ENCODE measurements around the gene ZSCAN20.

The ZSCAN20 gene

DNA sequence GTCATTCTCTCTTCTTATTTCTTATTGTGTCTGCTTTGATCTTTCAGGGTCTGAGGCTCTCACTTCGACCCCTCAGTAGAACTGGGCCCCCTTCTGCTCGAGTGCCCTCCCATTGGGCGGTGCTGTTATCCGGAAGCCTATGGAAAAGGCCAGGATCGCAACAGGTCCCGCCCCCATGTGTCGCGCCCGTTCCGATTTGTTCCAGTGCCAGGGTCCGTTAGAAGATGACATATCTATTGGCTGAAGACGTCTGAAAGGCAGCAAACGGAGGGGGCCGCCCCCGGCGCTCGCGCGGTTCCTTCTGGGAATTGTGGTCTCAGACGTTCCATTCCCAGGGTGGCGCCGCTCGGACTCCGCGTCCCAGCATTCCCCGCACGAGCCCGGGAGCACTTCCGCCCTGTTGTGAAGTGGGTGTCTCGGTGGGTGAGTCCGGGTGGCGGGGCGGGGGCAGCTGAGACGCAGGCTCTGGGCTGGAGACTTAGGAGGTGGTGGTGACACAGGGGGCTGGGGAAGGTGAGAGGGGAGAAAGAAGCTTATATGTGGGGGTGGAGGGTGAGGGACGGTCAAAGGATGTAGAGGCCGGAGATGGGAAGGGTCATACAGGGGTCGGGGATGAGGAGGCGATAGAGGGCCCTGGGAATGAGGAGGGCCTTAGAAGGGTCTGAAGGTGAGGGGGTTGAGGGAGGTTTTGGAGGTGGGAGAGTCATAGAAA is at the start of gene ZSCAN20:
TSS of gene ZSCAN20 (plus strand) at position 377 of the 712 bp plus-strand sequence. CDS start 6,644 bp downstream, outside the sequence.
- DNase-seq = peak; percentile 90

DNA sequence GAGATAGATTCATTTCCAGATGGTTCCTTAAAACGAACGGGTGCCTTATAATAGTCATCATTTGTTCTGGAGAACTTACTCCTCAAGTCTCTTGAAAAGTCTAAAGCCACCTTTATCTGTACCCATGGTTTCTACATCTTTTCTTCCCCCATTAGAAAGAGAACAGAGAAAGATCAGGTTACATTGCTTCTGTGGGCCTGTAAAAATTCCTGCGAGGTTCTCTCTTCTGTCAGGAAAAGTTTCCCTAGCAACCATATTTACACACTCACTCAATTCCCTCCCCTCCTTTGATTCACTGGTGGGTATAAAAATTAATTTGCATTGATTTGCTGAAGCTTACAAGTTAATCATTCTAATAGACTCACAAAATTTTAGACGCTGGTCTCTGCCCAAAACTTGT is 48.2 kb upstream of the ZSCAN20 start:
- no peak for DNase-seq

DNA sequence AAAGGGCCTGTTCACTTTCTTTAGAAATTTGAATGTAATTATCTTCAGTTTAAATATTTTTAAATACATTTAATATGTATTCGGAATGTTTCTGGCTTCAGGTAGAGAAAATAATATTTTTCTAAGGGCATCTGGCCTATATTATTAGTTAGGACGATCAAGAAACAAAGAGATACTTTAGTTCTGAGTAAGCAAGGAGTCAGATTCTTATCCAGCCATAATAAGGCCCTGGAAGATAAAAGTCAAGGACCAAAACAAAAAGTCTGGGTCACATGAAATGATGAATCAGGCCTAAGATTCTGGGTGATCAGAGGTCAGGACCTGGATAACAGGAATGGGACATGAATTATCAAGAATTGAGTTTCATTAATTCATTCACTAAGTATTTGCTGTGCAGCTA is 47.8 kb upstream of the ZSCAN20 start:
- DNase-seq = no peak

DNA sequence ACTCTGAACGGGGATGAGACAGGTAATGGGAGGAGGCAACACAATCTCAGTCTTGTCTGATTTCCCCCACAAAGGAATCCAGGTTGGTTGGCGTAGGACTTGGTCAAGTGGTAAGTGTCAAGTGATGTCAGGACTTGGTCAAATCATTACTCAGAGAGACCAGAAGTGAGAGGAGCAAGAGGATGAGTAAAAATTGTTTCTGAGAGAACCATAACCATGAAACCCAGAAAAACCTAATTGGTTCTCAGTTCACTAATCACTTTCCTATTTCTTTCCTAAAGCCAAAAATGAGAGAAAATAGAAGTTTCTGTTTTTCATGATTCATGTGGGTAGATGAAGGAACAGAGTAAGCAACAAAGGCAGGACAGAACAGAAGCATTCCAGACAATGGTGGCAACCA is 46.5 kb upstream of the ZSCAN20 start:
- no peak for DNase-seq

DNA sequence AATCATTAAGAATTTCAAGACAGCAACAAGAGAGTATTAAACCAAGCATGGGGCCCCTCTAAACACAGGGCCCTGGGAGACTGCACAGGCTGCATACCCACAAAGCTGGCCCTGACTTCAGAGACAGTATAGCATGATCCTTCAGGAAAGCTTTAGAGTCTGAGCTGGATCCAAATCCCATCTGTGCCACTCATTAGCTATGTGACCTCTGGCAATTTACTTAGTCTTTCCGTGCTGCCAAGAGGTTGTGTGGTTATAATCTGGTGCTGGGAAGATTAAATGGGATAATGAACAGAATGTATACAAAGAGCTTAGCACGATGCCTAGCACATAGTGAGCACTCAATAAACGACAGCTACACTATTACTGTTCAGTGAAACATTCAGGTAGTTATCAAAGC is 45.5 kb upstream of the ZSCAN20 start:
- DNase-seq = no peak

DNA sequence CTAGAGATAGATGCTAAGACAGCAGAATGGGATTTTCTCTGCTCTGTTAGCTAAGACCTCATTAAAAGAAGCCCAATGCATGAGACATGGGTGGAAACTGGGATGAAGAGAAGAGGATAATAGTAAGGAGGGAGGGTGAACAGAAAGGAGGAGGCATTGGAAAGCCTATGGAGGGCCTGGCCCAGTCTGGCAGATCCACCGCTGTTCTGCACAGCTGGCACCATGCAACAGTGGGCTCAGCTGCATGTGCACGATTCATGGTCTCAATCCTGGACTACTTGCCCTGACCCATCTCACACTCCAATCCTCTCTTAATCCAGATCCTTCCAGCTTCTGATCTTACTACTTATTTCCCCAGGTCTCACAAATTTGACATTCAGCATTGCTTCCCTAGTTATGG is 43.8 kb upstream of the ZSCAN20 start:
- DNase-seq = no peak

DNA sequence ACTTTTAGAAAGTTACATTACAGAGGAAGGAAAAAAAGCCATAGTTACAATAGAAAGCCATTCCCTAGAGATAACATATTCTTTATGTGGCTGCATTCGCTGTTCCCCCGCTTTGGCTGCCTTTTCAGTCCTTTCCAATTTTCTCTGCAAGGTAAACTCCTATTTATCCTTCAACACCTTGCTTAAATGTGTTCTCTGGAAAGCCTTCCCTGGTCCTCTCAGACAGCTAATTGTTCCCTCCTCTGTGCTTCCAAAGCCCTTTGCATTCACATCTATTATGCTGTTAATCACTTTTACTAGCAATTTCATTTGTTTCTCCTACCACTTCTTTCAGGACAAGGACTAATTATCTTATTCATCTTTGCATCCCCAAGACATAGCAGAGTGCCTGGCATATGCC is 43.1 kb upstream of the ZSCAN20 start:
- no peak for DNase-seq

DNA sequence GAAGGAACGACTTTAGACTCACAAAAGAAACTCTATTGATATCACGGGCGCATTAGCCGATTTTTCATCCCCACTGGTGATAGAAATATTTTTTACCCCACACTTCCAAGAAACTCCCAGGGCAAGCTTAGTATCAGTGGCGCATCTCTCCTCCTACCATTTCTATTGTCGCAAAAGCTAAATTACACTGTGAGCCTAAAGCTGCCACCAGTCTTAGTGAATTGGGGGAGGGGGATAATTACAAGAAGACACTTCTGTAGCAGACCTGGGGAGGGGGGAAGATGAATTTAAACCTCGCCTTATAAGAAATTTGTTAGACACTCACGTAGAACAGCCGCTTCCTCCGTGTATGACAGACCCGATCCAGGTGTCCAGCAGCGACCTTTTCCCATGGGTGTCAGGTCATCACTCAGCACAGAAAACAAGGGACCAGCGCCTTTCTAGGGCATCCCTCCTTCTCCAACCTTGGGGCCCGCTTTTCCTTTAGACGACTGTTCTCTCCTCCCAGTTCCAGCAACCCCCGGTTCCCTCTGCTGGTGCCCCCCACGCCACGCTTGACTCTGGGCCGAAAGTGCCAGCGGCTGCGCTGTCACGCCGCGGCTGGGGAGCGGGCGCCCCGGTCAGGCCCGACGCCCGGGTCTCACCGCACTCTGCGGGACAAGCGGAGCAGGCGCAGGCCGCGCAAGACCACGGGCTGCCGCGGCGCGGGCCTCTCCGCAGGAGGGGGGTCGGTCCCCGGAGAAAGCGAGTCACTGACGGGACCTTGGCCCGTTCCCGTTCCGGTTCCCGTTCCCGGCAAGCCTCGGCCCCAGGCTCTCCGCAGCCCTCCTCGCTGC is 42.4 kb upstream of the ZSCAN20 start:
- no peak for DNase-seq

DNA sequence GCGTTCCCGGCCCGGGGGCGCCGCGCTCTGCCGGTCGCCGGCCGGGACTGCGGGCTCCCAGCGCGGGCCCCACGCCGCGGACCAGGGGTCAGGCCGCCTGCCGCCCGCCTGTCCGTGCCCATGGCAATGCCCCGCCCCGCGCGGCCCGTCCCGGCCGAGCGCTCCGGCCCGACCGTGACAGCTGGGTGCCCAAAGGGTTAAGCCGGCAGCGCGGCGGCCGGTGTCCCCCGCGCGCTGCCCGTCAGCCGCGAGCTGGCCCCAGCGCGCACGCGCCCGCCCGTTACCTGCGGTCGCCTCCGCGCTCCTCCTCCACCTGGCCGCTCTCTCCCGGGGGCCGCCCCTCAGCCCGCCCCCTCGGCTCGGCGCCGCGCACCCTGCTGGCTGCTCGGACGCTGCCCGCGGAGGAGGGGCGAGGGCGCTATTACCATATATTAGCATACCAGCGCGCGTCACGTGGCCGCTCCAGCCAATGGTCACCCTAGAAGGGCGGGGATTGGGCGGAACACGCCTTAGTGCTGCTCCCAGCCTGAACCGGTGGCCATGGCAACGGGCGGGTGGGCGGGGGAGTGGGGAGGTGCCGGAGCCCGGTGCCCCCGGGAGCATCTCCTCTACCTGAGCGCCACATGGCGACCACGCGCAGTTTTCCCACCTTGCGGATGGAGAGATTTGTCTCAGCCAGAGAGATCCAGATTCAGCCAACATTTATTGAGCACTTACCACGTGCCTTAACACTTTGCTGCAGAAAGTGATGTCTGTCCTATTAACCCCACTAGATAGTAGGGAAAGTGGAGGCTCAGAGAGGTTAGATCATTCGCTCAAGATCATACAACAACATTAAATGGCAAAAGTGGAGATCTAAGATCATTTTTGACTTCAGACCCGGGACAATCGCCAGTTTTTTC is 41.5 kb upstream of the ZSCAN20 start, which contains the start of gene PHC2:
TSS of gene PHC2 (minus strand) at position 404 of the 902 bp plus-strand sequence. CDS start 55,556 bp downstream, outside the sequence.
- DNase-seq = peak; percentile 95

DNA sequence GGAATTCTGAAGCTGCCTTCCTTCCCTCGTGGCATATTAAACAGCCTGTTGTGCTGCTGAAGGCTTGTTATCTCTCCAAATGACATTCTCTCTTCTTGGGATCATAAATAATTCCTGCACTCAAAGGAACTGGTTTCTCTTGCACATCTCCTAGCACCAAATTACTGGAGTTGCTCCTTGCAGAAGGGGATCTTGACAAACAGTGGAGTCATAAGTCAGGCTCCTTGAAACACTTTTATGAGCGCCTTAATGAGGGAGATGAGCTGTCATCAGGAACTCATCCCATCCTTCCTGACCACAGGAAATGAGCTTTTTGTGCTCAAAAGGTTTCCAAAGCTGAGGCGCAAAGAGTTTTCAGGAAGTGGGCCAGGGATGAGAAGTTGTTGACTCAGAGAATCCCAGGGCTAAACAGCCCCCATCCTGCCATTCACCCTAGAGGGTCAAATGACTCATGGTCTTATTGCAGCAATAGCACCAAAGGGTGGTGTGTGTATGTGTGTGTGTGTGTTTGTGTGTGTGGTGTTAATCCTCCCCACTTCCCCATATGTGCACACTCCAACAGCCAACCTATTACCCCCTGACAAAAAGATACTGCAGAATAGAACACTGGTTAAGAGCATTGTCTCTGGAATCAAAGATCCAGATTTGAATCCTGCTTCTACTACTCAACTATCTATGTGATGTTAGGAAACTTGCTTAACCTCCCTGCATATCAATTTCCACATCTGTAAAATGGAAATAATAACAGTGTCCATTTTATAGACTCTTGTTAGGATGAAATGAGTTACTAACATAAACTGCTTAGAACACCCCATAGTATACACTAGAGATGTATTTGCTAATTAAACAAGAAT is 38.7 kb upstream of the ZSCAN20 start:
- peak; percentile 24 for DNase-seq

DNA sequence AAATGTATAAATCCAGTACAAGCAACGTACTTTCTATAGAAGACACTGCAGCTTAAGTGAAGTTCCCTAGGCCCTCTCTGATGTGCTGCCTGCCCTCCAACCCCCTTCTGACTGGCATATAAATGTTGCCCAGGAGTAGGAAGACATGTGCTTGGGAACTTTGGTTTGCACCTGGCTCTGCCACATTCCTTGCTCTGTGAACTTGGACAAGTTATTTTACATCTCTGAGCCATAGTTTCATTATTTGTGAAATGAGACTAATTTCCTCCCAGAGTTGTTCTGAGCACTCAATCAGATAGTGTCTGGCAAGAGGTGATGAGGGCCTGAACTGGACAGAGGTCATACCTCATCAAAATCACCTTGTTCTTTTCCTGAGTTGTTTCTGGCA is 38.1 kb upstream of the ZSCAN20 start:
- DNase-seq = no peak

DNA sequence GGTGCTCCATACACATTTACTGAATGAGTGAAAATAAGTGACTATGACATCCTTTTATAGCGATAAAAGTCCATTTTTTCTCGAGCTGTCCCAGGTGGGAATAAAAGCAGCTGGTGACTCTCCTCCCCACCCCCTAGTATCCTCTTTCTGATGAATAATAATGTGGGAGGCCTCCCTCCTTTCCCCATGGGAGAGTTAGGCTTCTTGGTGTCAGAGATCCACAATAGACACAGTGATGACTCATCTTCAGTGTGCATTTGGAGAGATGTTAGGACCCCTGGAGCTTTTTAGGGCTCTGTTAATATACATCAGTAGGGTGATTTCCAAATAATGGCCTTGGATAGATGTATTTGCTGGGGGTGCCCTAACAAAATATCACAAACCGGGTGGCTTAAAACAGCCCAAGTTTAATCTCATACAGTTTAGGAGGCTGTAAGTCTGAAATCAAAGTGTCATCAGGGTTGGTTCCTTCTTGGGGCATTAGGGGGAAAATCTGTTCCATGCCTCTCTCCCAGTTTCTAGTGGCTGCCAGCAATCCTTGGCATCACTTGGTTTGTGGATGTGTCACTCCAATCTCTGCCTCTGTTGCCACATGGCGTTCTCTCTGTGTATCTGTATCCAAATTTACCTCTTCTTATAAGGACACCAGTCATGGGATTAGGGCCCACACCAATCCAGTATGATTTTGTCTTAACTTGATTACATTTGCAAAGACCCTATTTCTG is 37.2 kb upstream of the ZSCAN20 start:
- DNase-seq = no peak

DNA sequence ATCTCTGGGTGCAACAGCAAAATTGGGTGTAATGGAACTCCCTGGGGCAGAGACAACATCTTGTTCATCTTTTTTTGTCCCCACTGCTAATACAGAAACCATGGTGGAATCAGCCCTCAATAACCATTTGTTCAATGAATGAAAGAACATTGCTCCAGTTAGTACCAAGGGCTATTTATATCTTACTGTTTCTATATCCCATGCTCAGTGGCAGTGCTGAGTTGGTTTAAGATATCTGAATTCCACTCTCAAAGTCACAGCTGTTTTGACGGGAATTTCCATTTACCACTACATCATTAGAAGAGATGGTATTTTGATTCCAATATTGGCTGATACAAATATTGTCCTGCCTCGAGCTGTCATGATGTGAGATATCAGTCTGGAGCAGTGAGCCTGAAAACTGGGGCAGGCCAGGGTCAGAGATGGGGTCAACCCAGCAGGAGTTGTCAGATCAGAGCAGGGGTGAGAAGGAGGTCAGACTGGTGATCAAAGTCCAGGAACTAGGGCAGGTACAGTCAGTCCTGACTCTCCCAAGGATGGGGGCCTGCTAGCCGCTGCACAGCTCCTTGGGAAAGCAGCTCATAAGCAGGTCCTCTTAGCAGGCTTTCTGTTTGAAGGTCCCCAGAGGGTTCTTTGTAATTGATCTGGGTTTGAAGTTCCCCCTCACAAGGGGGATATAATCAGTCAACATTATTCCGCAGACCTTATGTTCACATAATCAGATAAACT is 35.7 kb upstream of the ZSCAN20 start:
- DNase-seq = no peak

DNA sequence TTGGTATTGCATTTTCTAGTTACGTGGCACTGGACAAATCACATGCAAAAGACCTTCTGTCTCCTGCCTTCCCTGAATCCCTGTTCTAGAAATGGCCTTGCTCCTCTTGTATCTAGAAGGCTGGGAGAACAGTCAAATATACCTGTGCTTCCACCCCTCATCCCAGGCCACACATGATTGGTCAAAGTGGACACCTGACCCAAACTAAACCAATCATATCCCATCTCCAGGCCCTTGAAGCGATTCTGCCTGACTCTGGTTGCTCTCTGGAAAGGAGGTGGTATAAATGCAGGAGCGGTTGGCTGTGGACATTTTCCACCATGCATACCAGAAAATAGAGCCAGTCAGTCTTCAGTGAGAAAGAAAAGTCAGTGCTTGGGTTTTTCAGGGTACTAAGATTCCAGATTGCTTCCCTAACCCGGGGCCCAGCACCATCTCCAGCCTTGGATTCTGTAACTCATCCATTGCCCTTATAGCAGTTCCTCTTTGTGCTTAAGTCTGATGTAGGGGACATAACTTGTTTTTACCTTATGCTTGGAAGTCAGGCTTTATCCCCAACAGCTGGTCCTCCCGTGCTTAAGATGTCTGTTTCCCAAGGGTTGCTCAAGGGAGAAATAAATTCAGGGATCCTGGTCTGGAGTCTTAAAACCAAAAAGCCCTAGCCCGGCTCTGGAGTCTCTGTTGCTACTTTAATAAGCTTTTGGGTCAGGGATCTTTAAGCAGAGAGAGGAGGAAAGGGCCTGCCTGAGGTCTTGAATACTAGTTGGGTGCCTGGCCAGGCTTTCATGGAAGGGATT is 33.9 kb upstream of the ZSCAN20 start:
- DNase-seq = no peak

DNA sequence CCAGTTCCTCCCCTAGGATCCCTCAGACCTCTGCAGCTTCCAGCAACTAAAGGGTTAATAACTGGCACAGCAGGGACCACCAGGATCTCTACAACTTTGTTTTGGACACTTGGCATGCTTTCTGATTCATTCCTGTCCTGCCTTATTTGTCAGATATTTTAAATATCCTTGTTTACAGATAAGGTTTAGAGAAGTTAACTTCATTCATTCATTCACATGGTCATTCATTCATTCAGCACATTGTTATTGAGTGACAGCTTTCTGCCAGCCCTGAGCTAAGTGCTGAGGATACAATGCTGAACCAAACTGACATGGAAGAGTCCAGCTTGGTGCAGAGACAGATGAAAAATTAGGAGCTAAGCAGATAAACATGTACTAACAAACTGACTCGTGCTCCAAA is 32.8 kb upstream of the ZSCAN20 start:
- no peak for DNase-seq

DNA sequence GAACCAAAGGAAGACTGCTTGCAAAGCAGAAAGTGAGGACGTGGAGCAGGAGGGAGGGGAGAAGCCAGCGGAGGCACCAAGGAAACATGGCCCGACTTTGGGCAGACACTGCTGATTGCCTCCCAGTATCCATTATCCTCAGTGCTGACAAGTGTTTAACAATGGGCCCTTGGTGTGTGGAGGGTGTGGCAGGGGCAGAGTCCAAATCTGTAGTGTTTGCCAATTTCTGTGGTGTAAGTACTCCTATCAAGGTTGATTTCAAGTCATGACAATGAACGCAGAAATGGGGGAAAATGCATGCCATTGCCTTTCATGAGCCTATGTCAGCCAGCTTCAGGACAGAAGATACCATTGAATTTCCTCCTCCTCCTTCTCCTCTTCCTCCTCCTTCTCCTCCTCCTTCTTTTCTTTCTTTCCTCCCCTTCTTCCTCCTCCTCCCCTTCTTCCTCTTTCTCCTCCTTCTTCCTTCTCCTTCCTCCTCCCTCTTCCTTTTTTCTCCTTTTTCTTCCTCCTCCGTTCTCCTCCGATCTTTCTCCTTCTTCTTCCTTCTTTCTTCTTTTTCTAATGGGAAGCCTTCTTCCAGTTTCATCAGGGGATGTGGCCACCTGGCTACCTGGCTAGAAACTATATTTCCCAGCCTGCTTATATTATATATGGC is 31.2 kb upstream of the ZSCAN20 start:
- no peak for DNase-seq

DNA sequence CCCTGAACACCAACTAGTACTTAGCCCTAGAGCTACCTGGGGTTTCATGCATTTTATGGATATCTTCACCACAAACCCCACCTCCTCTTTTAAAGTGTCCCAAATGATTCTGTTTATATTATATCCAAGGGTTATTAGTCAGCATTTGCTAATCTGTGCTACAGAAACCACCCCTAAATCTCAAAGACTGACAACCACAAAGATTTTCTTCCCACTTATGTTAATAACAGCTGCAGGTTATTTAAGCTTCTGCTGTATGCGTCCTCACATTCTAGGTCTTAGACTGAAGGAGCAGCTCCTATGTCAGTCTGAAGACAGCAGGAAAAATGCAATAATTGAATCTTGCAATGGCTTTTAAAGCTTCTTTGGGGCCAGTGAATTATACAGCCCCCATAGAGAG is 30.3 kb upstream of the ZSCAN20 start:
- no peak for DNase-seq

DNA sequence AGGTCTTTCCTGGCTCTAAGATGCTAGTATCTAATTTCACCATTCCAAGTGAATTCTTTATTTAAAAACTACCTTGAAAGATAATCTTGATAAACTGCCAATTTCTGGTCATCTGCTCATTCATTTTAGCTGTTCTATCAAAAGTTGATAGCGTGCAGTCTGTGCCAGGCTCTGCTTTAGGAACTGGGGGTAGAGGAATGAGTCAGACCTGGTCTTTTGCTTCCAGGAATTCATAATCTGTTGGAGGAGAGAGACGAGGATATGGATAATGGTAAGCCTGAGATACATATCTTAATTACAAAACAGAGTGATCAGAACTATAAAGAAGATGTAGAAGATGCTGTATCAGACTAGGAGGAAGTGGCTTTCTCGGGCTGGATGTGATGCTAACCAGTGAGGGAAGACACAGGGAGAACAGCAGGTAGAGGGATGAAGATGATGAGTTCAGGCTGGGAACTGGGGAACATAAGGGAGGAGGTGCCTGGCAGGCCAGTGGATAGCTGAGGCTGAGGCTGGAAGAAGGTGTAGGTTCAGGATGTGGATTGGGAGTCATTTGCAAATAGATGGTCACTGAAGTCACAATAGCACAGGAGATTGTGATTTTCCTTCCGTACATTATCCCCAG is 29.3 kb upstream of the ZSCAN20 start:
- DNase-seq = no peak

DNA sequence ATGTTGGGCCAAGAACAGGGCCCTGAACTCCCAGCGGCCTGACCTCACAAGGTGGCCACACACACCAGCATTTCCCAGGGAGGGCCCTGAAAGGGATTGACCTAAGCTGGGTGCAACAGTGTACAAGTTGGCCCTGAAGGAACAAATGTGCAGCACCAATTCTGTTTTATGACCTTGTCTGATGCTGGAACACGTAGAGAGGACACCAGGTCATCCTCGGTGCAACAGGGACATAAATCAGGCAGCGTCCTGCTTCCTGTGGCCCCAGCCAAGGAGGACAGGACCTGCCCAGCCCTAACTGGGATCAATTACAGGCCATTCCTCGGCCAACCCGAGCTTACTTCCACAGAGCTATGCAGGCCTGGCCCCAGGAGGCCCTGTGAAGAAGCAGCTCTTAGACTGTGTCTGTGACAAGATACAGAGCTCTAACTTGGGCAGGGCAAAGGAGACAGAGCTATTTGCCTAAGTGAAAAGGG is 28.7 kb upstream of the ZSCAN20 start:
- no peak for DNase-seq
